ENCODE results near the gene RASEF. TPM values are rescaled to one million over a fixed set of nuclear protein-coding genes. Genes with fewer than 3 reads are reported as not detected.

The RASEF gene
- total RNA-seq, 1 donor from 2014 or later = not detected

GRCh38 chr9:82968816-82969215, 94.1 kb downstream of the RASEF start:
- H3K9me3 Mint-ChIP-seq (ENCODE audit: unreplicated experiment) = peaks cover 3% of the 10 kb centered on the region
- DNase-seq (ENCODE audit: extremely low spot score, unreplicated experiment) = no peak
- peaks cover 12% of the 10 kb centered on the region for H3K27me3 Mint-ChIP-seq (ENCODE audit: unreplicated experiment)
- H3K27ac Mint-ChIP-seq (ENCODE audit: unreplicated experiment) = no peak overlapping the region
- H3K4me3 Mint-ChIP-seq (ENCODE audit: unreplicated experiment) = no peak overlapping the region
- H3K4me1 Mint-ChIP-seq (ENCODE audit: unreplicated experiment) = peaks cover 2% of the 10 kb centered on the region
- TF ChIP-seq, protein P1, sequence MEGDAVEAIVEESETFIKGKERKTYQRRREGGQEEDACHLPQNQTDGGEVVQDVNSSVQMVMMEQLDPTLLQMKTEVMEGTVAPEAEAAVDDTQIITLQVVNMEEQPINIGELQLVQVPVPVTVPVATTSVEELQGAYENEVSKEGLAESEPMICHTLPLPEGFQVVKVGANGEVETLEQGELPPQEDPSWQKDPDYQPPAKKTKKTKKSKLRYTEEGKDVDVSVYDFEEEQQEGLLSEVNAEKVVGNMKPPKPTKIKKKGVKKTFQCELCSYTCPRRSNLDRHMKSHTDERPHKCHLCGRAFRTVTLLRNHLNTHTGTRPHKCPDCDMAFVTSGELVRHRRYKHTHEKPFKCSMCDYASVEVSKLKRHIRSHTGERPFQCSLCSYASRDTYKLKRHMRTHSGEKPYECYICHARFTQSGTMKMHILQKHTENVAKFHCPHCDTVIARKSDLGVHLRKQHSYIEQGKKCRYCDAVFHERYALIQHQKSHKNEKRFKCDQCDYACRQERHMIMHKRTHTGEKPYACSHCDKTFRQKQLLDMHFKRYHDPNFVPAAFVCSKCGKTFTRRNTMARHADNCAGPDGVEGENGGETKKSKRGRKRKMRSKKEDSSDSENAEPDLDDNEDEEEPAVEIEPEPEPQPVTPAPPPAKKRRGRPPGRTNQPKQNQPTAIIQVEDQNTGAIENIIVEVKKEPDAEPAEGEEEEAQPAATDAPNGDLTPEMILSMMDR (IDR thresholded peaks at IDR 0.05) = no peak
- no peaks in the 10 kb centered on the region for H3K36me3 Mint-ChIP-seq (ENCODE audit: unreplicated experiment)

DNA sequence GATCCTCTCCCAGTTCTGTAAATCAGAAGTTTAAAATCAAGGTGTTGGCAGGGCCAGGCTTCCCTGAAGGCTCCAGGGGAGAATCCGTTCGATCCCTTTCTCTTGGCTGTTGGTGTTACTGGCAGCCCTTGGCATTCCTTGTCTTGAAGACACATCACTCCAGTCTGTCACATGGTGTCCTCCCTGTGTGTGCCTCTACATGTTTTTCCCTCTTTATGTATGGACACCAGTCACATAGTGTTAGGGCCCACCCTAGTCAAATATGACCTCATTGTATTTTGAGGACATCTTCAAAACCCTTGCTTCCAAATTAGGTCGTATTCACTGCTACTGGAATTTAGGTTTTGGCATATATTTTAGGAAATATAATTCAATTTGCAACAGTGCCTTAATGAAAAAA, 94.6 kb downstream of the RASEF start:
- no peak for DNase-seq (ENCODE audit: extremely low spot score, unreplicated experiment)
- H3K4me1 Mint-ChIP-seq (ENCODE audit: unreplicated experiment) = peaks cover 2% of the 10 kb centered on the region
- no peak overlapping the region for H3K27ac Mint-ChIP-seq (ENCODE audit: unreplicated experiment)
- H3K4me3 Mint-ChIP-seq (ENCODE audit: unreplicated experiment) = no peak overlapping the region
- peaks cover 3% of the 10 kb centered on the region for H3K9me3 Mint-ChIP-seq (ENCODE audit: unreplicated experiment)
- H3K27me3 Mint-ChIP-seq (ENCODE audit: unreplicated experiment) = peaks cover 16% of the 10 kb centered on the region
- TF ChIP-seq, protein P1 (IDR thresholded peaks at IDR 0.05) = no peak
- no peaks in the 10 kb centered on the region for H3K36me3 Mint-ChIP-seq (ENCODE audit: unreplicated experiment)

DNA sequence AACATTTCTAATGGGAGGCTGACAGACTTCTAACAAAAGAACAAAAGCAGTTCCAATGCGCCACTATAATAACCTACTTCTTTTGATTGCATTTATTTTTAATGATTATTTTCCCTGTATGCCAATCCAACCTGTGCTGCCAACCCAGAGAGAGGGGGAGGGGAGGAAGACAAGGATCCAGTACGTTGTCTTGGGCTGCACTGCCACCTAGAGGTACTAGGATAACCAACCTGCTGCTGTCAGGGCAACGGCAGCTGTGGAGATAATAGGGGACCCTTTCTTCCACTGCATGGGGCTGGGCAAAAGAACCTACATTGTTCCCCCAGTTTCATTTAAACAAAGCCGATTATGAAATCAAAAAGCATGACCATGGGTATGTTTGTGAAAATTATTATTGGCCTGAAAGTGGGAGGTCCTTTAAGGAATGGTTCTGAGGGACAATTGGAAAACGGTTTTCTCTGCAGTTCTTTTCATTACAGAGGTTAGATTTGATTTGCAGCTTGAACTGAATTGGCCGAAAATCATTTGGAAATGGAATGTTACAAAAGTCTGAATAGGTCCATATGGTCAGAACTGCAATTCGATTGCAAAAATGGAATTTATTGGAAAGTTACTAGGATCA, 101.3 kb downstream of the RASEF start:
- TF ChIP-seq, protein P1 (IDR thresholded peaks at IDR 0.05) = peak; percentile 92
- Mint-ChIP-seq H3K4me3 (ENCODE audit: unreplicated experiment) (no peak overlapping the region), H3K9me3 (ENCODE audit: unreplicated experiment) (no peaks in the 10 kb centered on the region), H3K4me1 (ENCODE audit: unreplicated experiment) (no peaks in the 10 kb centered on the region), H3K27me3 (ENCODE audit: unreplicated experiment) (peaks cover 34% of the 10 kb centered on the region), H3K27ac (ENCODE audit: unreplicated experiment) (no peak overlapping the region), H3K36me3 (ENCODE audit: unreplicated experiment) (no peaks in the 10 kb centered on the region)
- peak; percentile 86 for DNase-seq (ENCODE audit: extremely low spot score, unreplicated experiment)

GRCh38 chr9:82957529-82958379, 105.2 kb downstream of the RASEF start:
- H3K27me3 Mint-ChIP-seq (ENCODE audit: unreplicated experiment) = peaks cover 15% of the 10 kb centered on the region
- no peaks in the 10 kb centered on the region for H3K9me3 Mint-ChIP-seq (ENCODE audit: unreplicated experiment)
- H3K27ac Mint-ChIP-seq (ENCODE audit: unreplicated experiment) = no peak overlapping the region
- H3K4me1 Mint-ChIP-seq (ENCODE audit: unreplicated experiment) = no peaks in the 10 kb centered on the region
- H3K36me3 Mint-ChIP-seq (ENCODE audit: unreplicated experiment) = no peaks in the 10 kb centered on the region
- no peak for DNase-seq (ENCODE audit: extremely low spot score, unreplicated experiment)
- TF ChIP-seq, protein P1 (IDR thresholded peaks at IDR 0.05) = no peak
- no peak overlapping the region for H3K4me3 Mint-ChIP-seq (ENCODE audit: unreplicated experiment)

- DNase-seq (ENCODE audit: extremely low spot score, unreplicated experiment) = no peak
- H3K36me3 Mint-ChIP-seq (ENCODE audit: unreplicated experiment) = no peaks in the 10 kb centered on the region
- no peak overlapping the region for H3K27ac Mint-ChIP-seq (ENCODE audit: unreplicated experiment)
- H3K27me3 Mint-ChIP-seq (ENCODE audit: unreplicated experiment) = peaks cover 18% of the 10 kb centered on the region
- H3K4me3 Mint-ChIP-seq (ENCODE audit: unreplicated experiment) = no peak overlapping the region
- TF ChIP-seq, protein P1 (IDR thresholded peaks at IDR 0.05) = no peak
- H3K4me1 Mint-ChIP-seq (ENCODE audit: unreplicated experiment) = no peaks in the 10 kb centered on the region
- no peaks in the 10 kb centered on the region for H3K9me3 Mint-ChIP-seq (ENCODE audit: unreplicated experiment)
Observed at GRCh38 chr9:82949203-82949602, 113.7 kb downstream of the RASEF start.
